Uterus (tissue), 4 donors: ENCODE data around the gene FAM163B. TPM values are rescaled to one million over a fixed set of nuclear protein-coding genes. Genes with fewer than 3 reads are reported as not detected.

Experiments used
- DNase-seq, 2 donors: peaks; one replicate each; pipeline ENCODE4 v3.0.0-alpha.2; 2019 to 2020
- H3K27ac ChIP-seq, 2 donors: fragments of 200-600 bp; sonication (generic); 1 replicate in 1 of 2; 2 replicates in 1 of 2; pipeline ENCODE4 v1.5.1; 2016 to 2018
- H3K27me3 ChIP-seq, 2 donors: fragments of 200-600 bp; sonication (generic); one replicate each; pipeline ENCODE4 v1.5.1; 2018 to 2019; ENCODE audit warnings: control low read depth in 1 of 2
- H3K36me3 ChIP-seq, 2 donors: fragments of 200-600 bp; sonication (generic); one replicate each; pipeline ENCODE4 v1.5.1; 2019; ENCODE audit warnings: control low read depth in 1 of 2
- H3K4me1 ChIP-seq, 2 donors: fragments of 200-600 bp; sonication (generic); one replicate each; pipeline ENCODE4 v1.5.1; 2018 to 2019; ENCODE audit warnings: control low read depth in 1 of 2
- H3K4me3 ChIP-seq, 2 donors: fragments of 200-600 bp; sonication (generic); 1 replicate in 1 of 2; 2 replicates in 1 of 2; pipeline ENCODE4 v1.5.1; 2018 to 2019; ENCODE audit warnings: mild to moderate bottlenecking in 1 of 2
- H3K9me3 ChIP-seq, 2 donors: fragments of 200-600 bp; sonication (generic); one replicate each; pipeline ENCODE4 v1.5.1; 2019; ENCODE audit warnings: control low read depth in 1 of 2
- POLR2A ChIP-seq, 2 donors: fragments of 450-650 bp; IDR thresholded peaks; one replicate each; pipeline ENCODE4 v1.6.1; 2016; ENCODE audit warnings: antibody characterized with exemption in 2 of 2, mild to moderate bottlenecking in 1 of 2, moderate library complexity in 1 of 2
- intact Hi-C: fragments of 100-400 bp; cut with DNase I; formaldehyde crosslinking; loops from one replicate; pipeline ENCODE4 v1.15.1; 2023; ENCODE audit warnings: low total_unique reads
- total RNA-seq, 4 donors: library from RNA; depleted of rRNA in 3 of 4; stranded (reverse); fragments of >200 nt in 3 of 4; gene quantifications; one replicate each; pipeline versions ENCODE4 v1.1.0 to v1.2.4, GENCODE V29; 2014 to 2023
- TF ChIP-seq, protein P1 (sequence below), 4 experiments: fragments of 200-600 bp in 2 of 4; fragments of 450-650 bp in 2 of 4; sonication (generic) in 2 of 4; IDR thresholded peaks; one replicate each; pipeline ENCODE4 v1.5.1; 2016 to 2019; ENCODE audit warnings: antibody characterized with exemption in 4 of 4, mild to moderate bottlenecking in 2 of 4, moderate library complexity in 1 of 4
- donor health status: DM: yes; HTN: yes; CAD: no.

Gene FAM163B
- total RNA-seq, 4 donors from 2014 or later, result not detected

DNA sequence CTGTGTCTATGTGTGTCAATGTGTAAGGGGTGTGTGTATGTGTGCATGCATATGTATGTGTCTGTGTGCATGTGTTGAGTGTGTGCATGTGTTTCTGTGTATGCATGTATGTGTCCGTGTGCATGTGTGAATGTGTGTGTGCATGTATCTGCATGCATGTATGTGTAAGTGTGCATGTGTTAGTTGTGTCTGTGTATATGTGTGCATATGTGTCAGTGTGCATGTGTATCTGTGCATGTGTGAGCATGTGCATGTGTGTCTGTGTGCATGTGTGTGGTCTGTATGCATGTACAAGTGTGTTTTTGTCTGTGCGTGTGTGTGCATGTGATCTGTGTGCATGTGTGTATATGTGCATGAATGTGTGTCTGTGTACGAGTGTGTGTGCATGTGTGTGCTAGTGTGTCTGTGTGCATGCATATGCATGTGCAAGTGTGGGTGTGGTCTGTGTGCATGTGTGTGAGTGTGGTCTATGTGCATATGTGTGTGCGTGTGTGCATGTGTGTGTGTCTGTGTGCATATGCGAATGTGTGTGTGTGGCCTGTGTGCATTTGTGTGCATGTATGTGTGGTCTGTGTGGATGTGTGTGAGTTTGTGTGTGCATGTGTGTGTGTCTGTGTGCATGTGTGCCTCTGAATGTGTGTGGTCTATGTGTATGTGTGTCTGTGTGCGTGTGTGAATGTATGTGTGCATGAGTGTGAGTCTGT lies 9.6 kb downstream of the FAM163B start:
- Histone ChIP-seq H3K4me3 (no peak overlapping the region), H3K36me3 (no peaks in the 10 kb centered on the region), H3K27me3 (no peaks in the 10 kb centered on the region), H3K9me3 (no peaks in the 10 kb centered on the region), H3K4me1 (no peaks in the 10 kb centered on the region), H3K27ac (no peak overlapping the region)
- TF ChIP-seq POLR2A (IDR thresholded peaks at IDR 0.05), result no peak
- TF ChIP-seq, protein P1, sequence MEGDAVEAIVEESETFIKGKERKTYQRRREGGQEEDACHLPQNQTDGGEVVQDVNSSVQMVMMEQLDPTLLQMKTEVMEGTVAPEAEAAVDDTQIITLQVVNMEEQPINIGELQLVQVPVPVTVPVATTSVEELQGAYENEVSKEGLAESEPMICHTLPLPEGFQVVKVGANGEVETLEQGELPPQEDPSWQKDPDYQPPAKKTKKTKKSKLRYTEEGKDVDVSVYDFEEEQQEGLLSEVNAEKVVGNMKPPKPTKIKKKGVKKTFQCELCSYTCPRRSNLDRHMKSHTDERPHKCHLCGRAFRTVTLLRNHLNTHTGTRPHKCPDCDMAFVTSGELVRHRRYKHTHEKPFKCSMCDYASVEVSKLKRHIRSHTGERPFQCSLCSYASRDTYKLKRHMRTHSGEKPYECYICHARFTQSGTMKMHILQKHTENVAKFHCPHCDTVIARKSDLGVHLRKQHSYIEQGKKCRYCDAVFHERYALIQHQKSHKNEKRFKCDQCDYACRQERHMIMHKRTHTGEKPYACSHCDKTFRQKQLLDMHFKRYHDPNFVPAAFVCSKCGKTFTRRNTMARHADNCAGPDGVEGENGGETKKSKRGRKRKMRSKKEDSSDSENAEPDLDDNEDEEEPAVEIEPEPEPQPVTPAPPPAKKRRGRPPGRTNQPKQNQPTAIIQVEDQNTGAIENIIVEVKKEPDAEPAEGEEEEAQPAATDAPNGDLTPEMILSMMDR (IDR thresholded peaks at IDR 0.05), result no peak
- no peak for DNase-seq
- intact Hi-C loops, result no loop called here

DNA sequence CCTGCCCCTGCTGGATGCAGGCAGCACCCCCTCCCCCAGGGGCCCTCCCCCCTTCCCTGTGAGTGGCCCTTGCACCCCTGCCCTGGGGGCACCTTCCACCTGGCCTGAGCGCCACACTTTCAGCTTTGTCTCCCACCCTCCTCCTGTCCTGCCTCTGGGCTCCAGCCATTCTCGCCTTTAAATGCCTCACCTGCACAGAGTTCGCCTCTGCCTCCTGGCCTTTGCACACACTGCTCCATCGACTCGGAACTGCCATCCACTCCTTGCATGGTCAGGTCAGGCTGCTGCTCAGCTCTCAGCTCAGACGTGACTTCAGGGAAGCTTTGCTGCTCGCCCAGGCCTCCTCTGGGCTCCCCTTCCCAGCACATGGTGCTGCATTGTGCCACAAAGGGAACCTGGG lies 10.2 kb downstream of the FAM163B start:
- no peaks in the 10 kb centered on the region for H3K36me3 ChIP-seq
- H3K27ac ChIP-seq, result no peak overlapping the region
- H3K4me1 ChIP-seq, result no peaks in the 10 kb centered on the region
- TF ChIP-seq, protein P1 (IDR thresholded peaks at IDR 0.05), result no peak
- TF ChIP-seq POLR2A (IDR thresholded peaks at IDR 0.05), result no peak
- H3K27me3 ChIP-seq, result no peaks in the 10 kb centered on the region
- no peak for DNase-seq
- no peak overlapping the region for H3K4me3 ChIP-seq
- H3K9me3 ChIP-seq, result no peaks in the 10 kb centered on the region
- intact Hi-C loops, result no loop called here

DNA sequence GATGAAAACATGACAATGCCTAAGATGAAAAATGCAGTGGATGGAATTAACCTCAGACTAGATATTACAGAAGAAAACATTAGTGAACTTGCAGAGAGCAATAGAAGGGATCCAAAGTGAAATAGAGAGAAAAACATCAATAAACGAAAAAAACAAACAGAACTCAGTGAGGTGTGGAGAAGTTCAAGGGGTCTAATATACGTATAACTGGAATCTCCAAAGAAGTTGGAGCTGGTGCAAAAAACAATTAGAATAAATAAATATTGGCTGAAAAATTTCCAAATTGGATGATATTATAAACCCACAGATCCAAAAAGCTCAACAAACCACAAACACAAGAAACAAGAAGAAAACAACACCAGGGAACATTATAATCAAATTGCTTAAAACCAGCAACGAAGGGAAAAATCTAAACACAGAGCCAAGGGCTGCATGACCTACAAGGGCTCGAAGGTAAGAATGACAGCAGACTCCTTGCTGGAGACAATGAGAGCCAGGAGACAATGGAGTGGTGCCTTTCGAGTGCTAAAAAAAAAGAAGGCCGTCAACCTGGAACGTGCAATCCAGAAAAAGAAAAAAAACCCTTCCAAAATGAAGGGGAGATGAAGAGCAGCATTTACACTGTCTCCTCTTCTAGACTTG lies 11.8 kb downstream of the FAM163B start:
- Histone ChIP-seq H3K9me3 (no peaks in the 10 kb centered on the region), H3K36me3 (no peaks in the 10 kb centered on the region), H3K27me3 (no peaks in the 10 kb centered on the region), H3K27ac (no peak overlapping the region), H3K4me3 (no peak overlapping the region), H3K4me1 (no peaks in the 10 kb centered on the region)
- TF ChIP-seq, protein P1 (IDR thresholded peaks at IDR 0.05), result no peak
- TF ChIP-seq POLR2A (IDR thresholded peaks at IDR 0.05), result no peak
- intact Hi-C loops, result no loop called here
- DNase-seq, result no peak

DNA sequence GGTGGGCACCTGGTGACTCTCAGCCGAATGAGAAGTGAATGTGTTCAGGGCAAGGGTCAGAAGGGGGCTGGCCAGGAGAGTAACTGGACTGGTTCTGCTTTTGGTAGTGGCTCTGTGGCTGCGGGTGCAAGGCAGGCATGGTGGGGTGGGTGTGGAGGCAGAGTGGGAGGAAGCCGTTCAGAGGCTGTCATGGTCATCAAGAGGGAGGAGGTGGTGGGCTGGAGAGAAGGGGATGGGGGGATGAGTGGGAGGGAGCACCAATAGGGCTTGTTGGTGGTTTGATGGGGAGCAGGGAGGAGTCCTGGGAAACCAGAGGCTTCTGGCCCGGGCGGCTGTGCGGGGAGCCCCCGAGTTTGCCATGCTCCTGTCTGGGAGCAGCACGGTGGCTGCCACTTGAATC lies 13.3 kb downstream of the FAM163B start:
- no peaks in the 10 kb centered on the region for H3K27me3 ChIP-seq
- no peak overlapping the region for H3K4me3 ChIP-seq
- H3K4me1 ChIP-seq, result no peaks in the 10 kb centered on the region
- no peak for DNase-seq
- TF ChIP-seq, protein P1 (IDR thresholded peaks at IDR 0.05), result no peak
- no peak for TF ChIP-seq POLR2A (IDR thresholded peaks at IDR 0.05)
- intact Hi-C loops, result no loop called here
- H3K36me3 ChIP-seq, result no peaks in the 10 kb centered on the region
- H3K27ac ChIP-seq, result no peak overlapping the region
- no peaks in the 10 kb centered on the region for H3K9me3 ChIP-seq

DNA sequence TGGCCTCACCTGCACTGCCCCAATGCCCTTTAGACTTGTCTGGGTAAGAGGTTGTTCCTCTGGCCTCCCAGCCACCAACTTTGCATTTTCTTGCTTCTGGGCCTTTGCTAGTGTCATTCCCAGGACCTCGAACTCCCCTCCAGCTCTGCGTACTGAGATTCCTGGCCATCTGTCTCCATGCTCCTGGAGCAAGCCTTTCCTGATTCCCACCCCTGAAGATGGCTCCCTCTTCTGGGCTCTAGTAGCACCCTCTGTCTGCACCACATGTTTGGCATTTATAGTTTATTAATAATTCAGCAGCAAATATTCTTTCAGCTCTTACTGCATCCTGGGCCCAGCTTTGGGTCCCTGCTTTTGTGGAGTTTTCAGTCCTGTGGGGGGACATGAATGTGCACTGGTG lies 14.9 kb downstream of the FAM163B start:
- H3K4me1 ChIP-seq, result no peaks in the 10 kb centered on the region
- intact Hi-C loops, result no loop called here
- no peaks in the 10 kb centered on the region for H3K36me3 ChIP-seq
- no peak overlapping the region for H3K27ac ChIP-seq
- no peaks in the 10 kb centered on the region for H3K9me3 ChIP-seq
- H3K27me3 ChIP-seq, result no peaks in the 10 kb centered on the region
- H3K4me3 ChIP-seq, result no peak overlapping the region
- no peak for DNase-seq
- TF ChIP-seq, protein P1 (IDR thresholded peaks at IDR 0.05), result no peak
- TF ChIP-seq POLR2A (IDR thresholded peaks at IDR 0.05), result no peak
